Measurements from ENCODE around the gene COMMD4.
"Not testable (repeated sequence)": the region's sequence is repeated elsewhere in the genome, so short reads cannot be mapped to it uniquely, and the experiment has no call there.

The COMMD4 gene

DNA sequence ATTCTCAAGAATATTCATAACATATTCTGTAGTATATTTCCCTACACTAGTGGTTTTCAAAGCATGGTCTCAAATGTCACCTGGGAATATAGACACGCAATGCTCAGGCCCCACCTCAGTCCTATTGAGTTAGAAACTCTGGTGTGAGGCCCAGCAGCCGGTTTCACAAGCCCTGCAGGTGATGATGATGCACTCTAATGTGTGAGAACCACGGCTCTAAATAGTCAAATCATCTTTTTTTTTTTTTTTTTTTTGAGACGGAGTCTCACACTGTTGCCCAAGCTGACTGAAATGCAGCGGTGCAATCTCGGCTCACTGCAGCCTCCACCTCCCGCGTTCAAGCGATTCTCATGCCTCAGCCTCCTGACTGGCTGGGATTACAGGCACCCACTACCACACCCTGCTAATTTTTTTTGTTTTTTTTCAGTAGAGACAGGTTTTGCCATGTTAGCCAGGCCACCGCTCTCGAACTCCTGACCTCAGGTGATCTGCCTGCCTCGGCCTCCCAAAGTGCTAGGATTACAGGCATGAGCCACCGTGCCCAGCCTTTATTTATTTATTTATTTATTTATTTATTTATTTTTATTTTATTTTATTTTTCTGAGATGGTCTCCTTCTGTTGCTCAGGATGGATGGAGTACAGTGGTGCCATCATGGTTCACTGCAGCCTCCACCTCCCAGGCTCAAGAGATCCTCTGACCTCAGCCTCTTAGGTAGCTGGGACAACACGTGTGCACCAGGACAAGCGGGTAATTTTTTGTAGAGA is 2.0 kb upstream of the COMMD4 start:
- not testable (repeated sequence) for DNase-seq

DNA sequence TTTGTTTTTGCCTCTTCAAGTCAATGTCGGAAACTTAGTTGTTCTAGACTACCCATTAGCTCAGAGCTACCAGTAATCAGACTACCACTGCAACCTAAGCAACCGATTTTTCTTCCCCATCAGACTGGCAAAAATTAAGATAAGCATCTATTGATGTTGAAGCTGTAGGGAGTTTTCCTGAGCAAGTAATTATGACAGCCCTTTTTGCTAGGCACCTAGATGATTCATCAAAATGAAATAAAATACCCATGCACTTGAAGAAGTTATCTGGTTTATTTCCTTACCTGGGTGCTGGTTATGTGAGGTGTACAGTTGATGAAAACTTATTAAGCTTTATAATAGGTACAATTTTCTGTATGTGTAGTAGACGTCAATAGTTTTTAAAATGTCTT is 554 bp upstream of the COMMD4 start:
- no peak for DNase-seq

DNA sequence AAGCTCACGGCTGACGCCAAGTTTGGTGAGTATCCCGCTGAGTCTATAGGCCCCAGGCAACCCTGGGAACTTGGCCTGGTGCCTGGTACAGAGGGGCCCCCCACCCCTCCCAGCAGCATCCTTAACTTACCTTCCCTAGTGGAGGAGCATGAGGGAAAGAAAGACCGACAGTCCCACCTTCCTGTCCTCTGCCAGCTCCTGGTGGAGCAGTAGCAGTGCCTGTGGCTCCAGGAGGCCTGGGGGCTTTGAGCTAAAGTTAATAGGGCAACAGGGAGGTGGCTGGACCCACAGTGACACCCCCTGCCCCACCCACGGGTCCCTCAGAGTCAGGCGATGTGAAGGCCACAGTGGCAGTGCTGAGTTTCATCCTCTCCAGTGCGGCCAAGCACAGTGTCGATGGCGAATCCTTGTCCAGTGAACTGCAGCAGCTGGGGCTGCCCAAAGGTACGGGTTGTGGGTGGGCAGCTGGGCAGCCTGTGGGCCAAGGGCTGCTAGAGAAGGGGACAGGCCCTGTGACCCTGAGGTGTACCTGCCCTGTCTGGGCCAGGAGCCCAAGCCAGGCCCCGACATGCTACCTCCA is 2.9 kb downstream of the COMMD4 start:
- DNase-seq: no peak

DNA sequence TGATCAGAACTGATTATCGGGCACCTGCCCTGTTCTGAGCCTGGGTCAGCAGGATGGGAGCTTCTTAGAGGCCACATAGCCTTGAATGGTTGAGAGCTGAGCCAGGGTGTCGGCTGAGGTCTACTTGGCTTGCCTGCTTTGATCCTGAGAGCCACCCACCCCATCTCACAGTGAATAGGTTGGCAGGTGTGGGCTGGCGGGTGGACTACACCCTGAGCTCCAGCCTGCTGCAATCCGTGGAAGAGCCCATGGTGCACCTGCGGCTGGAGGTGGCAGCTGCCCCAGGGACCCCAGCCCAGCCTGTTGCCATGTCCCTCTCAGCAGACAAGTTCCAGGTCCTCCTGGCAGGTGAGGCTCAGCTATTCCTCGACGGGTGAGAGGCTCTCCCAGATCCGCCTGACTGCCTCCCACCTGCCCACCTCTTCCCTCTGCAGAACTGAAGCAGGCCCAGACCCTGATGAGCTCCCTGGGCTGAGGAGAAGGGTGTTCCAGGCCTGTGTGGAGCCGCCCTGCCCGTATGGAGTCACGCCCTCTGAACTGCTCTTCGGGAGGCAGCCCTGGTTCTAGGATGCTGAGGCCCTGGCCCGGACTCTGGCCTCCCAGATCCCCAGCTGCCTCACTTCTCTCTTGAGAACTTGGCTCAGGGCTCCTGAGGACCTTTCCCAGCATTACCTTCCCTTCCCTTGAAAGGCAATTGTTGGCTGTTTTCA is 3.8 kb downstream of the COMMD4 start:
- DNase-seq: no peak

DNA sequence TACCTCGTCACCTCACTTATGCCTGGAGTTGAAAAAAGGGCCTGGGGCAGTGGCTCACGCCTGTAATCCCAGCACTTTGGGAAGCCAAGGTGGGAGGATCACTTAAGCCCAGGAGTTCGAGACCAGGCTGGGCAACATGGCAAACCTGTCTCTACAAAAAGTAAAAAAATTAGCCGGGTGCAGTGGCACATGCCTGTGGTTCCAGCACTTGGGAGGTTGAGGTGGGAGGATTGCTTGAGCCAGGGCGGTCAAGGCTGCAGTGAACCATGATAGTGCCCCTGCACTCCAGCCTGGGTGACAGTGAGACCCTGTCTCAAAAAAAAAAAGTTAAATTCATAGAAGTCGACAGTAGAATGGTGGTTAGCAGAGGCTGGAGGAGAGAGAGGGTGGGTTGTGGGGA is 6.4 kb downstream of the COMMD4 start:
- DNase-seq: no peak

DNA sequence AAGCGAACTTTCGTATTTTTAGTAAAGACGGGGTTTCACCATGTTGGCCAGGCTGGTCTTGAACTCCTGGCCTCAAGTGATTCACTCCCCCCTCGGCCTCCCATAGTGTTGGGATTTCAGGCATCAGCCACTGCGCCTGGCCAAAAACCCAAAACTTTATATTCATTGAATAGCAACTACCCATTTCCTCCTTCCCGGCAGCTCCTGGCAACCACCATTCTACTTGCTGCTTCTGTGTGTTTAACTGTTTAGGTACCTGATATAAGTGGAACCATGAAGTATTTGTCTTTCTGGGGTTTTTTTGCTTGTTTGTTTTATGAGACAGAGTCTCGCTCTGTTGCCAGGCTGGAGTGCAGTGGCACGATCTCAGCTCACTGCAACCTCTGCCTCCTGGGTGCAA is 8.1 kb downstream of the COMMD4 start:
- not testable (repeated sequence) for DNase-seq

DNA sequence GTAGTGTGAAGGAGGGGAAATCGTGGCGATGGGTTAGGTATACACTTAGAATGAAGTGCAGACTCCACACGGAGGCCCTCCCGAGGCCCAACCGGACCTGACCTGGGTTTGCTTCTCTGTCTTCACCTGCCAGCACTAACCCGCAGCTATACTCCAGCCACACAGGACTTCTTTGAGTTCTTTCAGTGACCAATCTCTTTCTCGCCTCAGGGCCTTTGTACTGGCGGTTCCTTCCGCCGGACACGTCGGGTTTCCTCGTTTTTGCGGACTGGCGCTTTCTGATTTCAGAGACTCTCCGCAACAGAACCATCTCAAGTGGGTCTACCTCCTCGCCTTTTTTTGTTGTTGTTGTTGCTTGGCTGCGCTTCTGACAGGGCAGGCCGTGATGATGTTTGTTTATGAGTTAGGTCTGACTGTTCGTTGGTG is 10.9 kb downstream of the COMMD4 start, which contains the start of gene NEIL1:
Gene NEIL1 (plus strand): TSS at position 244 of the 426 bp plus-strand sequence. CDS start 1,867 bp downstream, outside the sequence.
- DNase-seq: no peak

DNA sequence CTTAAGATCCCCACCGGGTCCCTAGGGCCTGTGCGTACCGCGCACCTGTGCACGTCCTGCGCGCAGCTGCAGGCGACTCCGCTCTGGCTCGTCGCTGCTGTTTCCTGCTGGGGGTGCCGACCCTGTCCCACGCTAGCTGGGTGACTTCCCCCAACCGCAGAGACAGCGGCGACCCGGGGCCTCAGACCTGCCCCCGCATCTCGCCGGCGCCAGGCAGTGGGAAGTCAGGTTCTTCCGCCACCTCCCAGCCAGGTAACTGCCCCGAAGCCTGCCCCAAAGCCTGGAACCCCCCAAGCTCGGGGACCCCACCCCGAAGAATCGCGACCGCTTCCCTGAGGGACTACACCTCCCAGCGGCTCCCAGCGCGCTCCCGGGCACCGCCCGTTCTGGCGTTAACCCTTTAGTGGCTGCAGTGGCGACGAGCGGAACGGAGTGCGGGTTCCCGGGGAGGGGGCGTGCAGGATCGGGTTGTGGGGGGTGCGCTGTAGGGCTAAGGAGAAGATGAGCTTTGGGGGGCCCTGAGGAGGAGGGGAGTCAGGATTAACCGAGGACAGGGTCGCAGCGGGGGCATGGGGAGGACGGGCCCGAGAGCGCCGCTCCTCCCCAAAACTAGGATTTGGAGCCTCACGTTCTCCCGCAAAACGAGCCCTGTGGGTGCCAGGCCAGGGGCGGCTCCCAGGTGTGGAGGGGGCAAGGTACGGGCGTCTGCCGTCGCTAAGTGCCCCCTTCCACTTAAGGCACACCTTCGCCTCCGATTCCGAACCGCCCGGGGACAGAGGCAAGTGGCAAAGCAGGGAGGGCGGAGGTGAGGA is 11.6 kb downstream of the COMMD4 start:
- DNase-seq: no peak

DNA sequence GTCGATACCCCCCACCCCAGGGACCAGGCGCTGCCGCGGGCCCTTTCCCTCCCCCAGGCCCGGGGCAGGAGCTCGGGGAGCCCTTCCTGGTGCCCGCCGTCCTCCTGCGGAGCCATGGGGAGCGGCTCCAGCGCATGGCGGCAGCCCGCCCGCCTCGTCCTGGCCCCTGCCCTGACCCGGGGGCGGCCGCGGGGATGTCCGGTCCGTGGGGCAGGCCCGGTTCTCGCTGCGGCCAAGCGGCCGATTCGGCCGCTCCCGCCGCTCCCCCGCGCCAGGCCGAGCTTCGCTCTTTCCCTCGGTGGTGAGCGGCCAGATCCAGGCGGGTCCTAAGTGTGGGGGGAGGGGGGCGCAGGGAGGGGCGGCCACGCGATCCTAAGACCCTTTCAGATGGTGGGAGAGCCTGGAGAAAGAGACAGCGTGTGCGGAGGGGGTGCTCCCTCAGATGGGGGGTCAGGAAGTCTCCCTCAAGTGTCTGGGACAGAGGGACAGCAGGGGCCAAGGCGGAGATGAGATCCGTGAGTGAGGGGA is 12.2 kb downstream of the COMMD4 start:
- DNase-seq: no peak

DNA sequence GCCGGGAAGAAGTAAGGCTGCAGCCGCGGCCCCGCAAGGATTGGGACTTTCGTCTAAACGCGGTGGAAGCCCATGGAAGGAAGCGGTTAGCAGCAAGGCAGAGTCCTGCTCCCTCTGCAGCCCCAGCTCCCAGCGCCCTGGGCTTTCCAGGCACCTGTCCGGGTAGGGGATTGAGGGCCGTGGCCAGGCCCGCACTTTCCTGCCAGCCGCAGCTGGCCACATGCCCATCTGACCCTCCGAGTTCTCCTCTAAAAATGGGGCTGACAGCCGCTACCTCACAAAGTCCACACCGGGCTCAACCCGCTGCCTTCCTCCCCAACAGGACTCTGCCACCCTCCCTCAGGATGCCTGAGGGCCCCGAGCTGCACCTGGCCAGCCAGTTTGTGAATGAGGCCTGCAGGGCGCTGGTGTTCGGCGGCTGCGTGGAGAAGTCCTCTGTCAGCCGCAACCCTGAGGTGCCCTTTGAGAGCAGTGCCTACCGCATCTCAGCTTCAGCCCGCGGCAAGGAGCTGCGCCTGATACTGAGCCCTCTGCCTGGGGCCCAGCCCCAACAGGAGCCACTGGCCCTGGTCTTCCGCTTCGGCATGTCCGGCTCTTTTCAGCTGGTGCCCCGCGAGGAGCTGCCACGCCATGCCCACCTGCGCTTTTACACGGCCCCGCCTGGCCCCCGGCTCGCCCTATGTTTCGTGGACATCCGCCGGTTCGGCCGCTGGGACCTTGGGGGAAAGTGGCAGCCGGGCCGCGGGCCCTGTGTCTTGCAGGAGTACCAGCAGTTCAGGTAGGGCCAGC is 12.9 kb downstream of the COMMD4 start:
- no peak for DNase-seq

DNA sequence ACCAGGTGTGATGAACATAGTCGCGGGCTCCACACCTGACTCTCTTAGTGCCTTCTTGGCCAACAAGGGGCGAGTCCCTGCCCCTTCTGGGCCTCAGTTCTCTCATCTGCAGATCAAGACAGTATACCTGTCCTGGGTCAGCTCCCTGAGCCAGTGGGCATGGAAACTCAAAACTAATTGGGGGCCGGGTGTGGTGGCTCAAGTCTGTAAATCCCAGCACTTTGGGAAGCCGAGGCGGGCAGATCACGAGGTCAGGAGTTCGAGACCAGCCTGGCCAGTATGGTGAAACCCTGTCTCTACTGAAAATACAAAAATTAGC is 13.4 kb downstream of the COMMD4 start:
- not testable (repeated sequence) for DNase-seq

DNA sequence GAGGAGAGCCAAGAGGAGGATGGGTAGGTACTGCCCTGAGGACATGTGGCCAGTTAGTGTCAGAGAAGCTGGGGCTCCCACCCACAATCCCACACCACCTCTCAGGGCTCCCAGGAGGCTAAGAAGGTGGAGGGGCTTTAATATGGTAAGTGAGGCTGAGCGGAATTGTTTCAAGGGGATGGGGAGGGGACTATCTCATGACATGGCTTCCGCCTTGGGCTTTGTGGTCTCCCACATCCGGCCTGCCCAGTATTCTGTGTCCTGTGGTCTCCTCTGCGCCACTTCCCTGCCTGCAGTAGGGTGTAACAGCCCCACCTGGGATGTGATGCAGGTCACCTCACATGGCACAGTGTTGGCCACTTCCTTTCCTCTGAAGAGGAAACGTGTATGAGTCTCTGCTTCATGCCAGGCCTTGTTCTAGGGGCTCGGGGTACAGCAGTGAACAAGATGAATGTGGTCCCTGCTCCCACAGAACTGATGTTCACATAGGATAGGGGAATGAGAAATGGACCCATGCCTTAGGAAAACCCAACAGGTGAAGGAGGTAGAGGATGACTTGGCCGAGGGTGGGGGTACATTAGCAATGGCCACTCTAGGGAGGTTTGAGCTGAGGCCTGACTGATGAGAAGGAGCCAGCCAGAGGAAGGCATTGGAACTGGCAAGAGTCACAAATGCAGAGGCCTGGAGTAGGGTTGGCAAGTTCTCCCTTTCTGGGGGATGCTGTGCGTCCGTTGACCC is 14.2 kb downstream of the COMMD4 start:
- no peak for DNase-seq

DNA sequence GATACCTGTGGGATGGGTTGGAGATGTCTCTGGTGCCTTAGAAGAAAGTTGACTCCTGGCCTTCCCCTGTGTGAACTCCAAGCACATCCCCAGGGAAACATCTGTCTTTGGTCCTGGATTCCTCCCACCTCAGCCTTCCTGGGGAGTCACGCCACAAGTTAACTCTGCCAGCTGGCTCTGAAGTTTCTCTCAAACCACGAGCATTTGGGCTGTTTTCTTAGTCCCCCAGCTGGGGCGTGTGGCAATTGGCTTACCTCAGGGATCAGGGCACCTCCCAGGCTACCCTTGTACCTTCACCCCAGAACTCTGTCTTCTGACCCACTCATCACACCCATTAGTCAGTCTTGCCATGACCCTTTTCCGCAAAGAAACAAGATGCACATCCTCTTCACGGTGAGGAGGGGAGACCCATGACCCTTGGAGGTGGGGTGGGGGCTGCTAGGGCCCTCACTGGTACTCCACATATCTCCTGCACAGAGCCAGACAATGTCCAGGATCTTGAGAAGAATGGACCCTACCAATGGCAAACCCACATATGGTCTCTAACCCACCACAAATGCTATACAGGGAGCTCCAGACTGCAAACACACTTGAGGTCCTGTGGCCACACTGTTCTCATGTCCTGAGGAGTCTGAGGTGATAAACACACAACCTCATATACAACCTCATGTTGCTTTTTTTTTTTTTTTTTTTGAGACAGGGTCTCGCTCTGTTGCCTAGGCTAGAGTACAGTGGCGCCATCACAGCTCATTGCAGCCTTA is 14.9 kb downstream of the COMMD4 start:
- DNase-seq: no peak

DNA sequence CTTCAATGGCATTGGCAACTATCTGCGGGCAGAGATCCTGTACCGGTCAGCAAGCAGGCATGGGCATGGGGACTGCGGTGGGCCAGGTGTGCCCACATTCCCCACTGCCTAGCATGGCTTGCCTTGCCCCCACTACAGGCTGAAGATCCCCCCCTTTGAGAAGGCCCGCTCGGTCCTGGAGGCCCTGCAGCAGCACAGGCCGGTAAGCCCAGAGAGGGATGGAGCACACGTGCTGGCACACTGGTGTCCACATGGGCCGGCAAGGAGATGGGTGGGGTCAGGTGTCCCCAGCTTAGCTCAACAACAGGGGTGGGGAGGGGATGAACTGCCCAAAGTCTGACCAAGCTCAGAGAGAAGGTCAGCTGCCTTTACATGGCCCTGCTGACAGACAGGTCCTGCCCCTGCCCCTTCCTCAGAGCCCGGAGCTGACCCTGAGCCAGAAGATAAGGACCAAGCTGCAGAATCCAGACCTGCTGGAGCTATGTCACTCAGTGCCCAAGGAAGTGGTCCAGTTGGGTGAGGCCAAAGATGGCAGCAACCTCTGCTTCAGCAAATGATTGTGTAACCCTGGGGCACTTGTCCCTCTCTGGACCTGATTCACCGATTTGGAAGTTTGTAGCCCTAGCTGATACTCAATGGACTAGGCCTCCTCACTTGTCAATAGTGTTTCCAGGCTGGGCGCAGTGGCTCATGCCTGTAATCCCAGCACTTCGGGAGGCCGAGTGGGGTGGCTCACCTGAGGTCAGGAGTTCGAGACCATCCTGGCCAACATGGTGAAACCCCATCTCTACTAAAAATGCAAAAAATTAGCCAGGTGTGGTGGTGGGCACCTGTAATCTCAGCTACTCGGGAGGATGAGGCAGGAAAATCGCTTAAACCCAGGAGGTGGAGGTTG is 16.6 kb downstream of the COMMD4 start:
- DNase-seq: no peak

DNA sequence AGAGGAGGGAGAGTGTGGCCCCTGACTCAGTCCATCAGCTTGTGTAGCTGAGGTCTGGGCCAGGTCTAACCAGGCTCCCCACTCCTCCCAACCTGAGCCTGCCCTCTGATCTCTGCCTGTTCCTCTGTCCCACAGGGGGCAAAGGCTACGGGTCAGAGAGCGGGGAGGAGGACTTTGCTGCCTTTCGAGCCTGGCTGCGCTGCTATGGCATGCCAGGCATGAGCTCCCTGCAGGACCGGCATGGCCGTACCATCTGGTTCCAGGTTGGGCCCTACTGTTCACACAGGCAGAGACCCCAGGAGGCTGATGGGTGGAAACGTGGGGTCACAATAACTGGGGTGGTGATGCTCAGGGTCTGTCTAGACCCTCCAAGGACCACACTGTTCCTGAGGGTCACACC is 17.7 kb downstream of the COMMD4 start:
- no peak for DNase-seq

DNA sequence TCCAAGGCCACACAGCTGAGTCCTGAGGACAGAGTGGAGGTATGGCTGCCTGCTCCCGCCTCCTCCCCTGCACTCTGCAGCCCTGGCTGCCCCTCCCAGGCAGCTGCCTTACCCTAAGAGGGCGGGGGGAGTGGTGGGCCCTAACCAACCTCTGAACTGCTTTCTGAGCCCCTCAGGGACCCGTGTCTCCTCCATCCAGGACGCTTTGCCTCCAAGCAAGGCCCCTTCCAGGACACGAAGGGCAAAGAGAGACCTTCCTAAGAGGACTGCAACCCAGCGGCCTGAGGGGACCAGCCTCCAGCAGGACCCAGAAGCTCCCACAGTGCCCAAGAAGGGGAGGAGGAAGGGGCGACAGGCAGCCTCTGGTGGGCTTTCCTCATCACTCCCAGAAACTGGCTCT is 18.6 kb downstream of the COMMD4 start:
- no peak for DNase-seq

DNA sequence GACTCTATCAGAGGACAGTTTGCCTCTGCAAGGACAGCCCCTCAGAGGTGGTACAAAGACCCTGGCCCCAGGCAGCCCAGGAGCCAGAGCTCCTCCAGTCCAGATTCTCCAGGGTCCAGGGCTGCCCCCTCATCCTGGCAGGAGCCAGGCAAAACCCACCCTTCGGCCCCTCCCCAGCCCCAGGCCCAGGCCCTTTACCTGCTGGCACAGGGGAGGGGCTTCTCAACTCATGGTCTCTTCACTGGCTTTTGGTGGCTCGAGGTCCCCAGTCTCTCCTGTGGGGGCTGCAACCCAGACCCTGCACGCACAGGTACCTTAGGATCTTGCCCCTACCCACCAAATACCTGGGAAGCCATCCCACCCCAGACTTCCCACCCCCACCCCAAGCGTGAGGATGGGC is 19.5 kb downstream of the COMMD4 start:
- DNase-seq: no peak

DNA sequence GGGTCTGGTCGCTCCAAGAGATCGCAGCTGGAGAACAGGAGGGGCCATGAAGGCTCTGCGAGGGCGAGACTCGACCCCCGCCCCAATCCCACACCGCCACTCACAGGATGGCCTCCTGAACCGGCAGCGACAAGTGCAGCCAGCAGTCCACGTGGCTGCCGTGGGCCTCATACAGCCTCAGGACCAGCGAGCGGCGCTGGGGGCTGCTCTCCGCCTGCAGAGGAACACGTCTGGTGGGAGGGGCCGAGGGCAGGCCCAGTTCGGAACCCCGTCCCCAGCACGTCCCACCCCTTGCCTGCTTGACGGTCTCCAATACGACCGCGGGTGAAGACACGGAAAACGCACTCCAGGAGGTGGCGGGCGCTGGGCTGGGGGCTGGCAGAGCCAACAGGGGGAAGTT is 20.1 kb downstream of the COMMD4 start:
- DNase-seq: no peak

DNA sequence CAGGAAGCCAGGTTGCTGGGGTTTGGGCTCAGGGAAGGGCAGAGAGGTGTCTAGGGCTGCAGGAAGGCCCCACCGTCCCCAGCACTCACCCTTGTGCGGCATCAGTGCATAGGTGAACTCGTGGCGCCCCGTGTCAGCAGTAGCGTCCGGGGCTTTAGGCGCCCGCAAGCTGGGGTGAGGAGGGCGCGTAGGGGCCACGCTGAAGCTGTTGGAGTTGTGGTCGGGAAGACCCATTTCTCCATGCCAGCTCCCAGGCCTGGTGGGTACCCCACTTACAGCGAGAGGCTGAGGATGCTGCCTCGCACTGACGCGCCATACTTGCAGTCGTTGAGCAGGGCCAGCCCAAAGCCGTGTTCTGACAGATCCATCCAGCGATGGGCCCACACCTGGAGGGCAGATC is 20.7 kb downstream of the COMMD4 start:
- no peak for DNase-seq

Measured in NCI-H2081 treated with DMSO at 0.1 percent for 48 hours (cell line).